HepG2 (cell line): ENCODE measurements around the gene RTCA. TPM values are rescaled to one million over a fixed set of nuclear protein-coding genes. Genes with fewer than 3 reads are reported as not detected.
A peak's percentile ranks its signal among the peaks of the same experiment; 100 is the strongest.

ENCODE experiments used
- ATAD3A ChIP-seq: sonication (generic); formaldehyde crosslinking; IDR thresholded peaks from 2 replicates; pipeline ENCODE4 v1.4.0; 2020; ENCODE audit warnings: missing genetic modification reagents
- BRCA1 ChIP-seq: sonication (generic); formaldehyde crosslinking; IDR thresholded peaks from 2 replicates; pipeline ENCODE4 v1.4.0; 2020; ENCODE audit warnings: missing genetic modification reagents
- FOXJ3 ChIP-seq: sonication (generic); formaldehyde crosslinking; IDR thresholded peaks from 2 replicates; pipeline ENCODE4 v1.4.0; 2020; ENCODE audit warnings: missing genetic modification reagents, mild to moderate bottlenecking, borderline replicate concordance
- GZF1 ChIP-seq: sonication (generic); formaldehyde crosslinking; IDR thresholded peaks from 2 replicates; pipeline ENCODE4 v1.5.1; 2020; ENCODE audit warnings: mild to moderate bottlenecking, missing genetic modification reagents
- KLF15 ChIP-seq: sonication (generic); formaldehyde crosslinking; IDR thresholded peaks from 2 replicates; pipeline ENCODE4 v1.8.1; 2023; ENCODE audit warnings: borderline replicate concordance, mild to moderate bottlenecking, inconsistent platforms, missing genetic modification reagents, mixed read lengths
- NRL ChIP-seq: sonication (generic); formaldehyde crosslinking; IDR thresholded peaks from 2 replicates; pipeline ENCODE4 v1.5.0; 2020; ENCODE audit warnings: missing genetic modification reagents, mild to moderate bottlenecking, moderate library complexity, borderline replicate concordance
- WIZ ChIP-seq: sonication (generic); formaldehyde crosslinking; IDR thresholded peaks from 2 replicates; pipeline ENCODE4 v1.5.1; 2020; ENCODE audit warnings: mild to moderate bottlenecking, missing genetic modification reagents
- ZFP36L2 ChIP-seq: sonication (generic); formaldehyde crosslinking; IDR thresholded peaks from 2 replicates; pipeline ENCODE4 v1.4.0; 2020; ENCODE audit warnings: missing genetic modification reagents
- ZFP90 ChIP-seq: sonication (generic); formaldehyde crosslinking; IDR thresholded peaks from 2 replicates; pipeline ENCODE4 v1.8.0; 2022; ENCODE audit warnings: missing genetic modification reagents, mild to moderate bottlenecking, inconsistent platforms, borderline replicate concordance
- ZNF24 ChIP-seq: fragments of 450-650 bp; IDR thresholded peaks from 2 replicates; pipeline ENCODE4 v1.6.1; 2017; ENCODE audit warnings: antibody characterized with exemption, mild to moderate bottlenecking
- ZNF562 ChIP-seq: sonication (generic); formaldehyde crosslinking; IDR thresholded peaks from 2 replicates; pipeline ENCODE4 v1.8.0; 2022; ENCODE audit warnings: missing genetic modification reagents, borderline replicate concordance
- polyA plus RNA-seq, 8 experiments: library from polyadenylated mRNA; depleted of rRNA in 3 of 8; stranded (reverse) in 7 of 8; unstranded in 1 of 8; fragments of >200 nt; fragmentation: Illumina TruSeq in 4 of 8; extraction: Trizol in 4 of 8; gene quantifications; 2 replicates each; pipeline versions ENCODE4 v1.2.1 to v1.2.3, GENCODE V29; 2011 to 2016; ENCODE audit warnings: low read depth in 4 of 8, missing spikeins in 1 of 8, mixed read lengths in 1 of 8; ENCODE audit not compliant: insufficient read depth in 1 of 8
- total RNA-seq, 5 experiments: library from RNA; depleted of rRNA; stranded (reverse); fragments of >200 nt; fragmentation: Illumina TruSeq; extraction: Trizol; gene quantifications; 2 replicates each; pipeline ENCODE4 v1.2.3, GENCODE V29; 2016; ENCODE audit warnings: low read depth in 1 of 5
- TF ChIP-seq, protein P1 (sequence below): sonication (generic); formaldehyde crosslinking; IDR thresholded peaks from 2 replicates; pipeline ENCODE4 v1.9.0; 2021; ENCODE audit warnings: mild to moderate bottlenecking, missing genetic modification reagents
- TF ChIP-seq, protein P2 (sequence below): sonication (generic); formaldehyde crosslinking; IDR thresholded peaks from 2 replicates; pipeline ENCODE4 v1.4.0; 2020; ENCODE audit warnings: missing genetic modification reagents, borderline replicate concordance
- TF ChIP-seq, protein P3 (sequence below): sonication (generic); formaldehyde crosslinking; IDR thresholded peaks from 2 replicates; pipeline ENCODE4 v1.4.0; 2020; ENCODE audit warnings: mild to moderate bottlenecking, missing genetic modification reagents

RTCA gene
- total and polyA plus RNA-seq, 2 of the 13 experiments (the other 11 are each of a cell fraction or from before 2014, with no cell fraction given) = 22.7 to 31.0 TPM

DNA sequence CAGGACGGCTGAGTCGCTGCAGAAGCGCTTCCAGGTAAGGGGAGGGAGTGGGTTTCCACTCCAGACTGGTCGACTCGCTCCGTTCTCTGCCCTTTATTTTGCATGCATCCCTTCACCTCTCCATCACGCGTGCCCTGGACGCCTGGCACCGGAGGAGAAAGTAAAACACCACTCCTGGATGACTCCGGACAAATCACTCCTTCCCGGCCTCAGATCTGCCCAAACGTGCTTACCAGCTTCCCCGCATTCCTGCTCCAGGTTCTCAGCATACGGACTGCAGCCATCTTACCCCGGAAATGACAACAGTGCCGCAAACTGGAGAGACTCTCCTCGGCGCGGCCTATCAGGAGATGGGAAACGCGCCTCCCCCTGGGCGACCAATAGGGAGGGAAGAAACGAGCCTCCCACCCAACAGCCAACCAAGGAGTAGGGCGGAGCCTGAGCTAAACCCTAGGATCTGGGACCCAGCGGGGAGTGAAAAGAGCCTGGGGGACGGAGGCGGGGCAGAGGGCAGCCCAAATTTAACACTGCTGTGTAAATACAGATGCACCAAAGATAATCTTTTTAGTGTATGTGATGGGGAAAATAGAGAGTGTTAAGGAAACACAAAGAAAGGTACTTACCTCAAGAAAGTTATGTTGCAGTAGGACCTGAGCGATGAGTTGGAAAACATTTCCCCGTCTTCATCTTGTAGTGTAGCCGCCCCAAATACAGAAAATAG, 16.3 kb upstream of the RTCA start, which contains the start of gene DBT (continued):
- TF ChIP-seq, protein P1, sequence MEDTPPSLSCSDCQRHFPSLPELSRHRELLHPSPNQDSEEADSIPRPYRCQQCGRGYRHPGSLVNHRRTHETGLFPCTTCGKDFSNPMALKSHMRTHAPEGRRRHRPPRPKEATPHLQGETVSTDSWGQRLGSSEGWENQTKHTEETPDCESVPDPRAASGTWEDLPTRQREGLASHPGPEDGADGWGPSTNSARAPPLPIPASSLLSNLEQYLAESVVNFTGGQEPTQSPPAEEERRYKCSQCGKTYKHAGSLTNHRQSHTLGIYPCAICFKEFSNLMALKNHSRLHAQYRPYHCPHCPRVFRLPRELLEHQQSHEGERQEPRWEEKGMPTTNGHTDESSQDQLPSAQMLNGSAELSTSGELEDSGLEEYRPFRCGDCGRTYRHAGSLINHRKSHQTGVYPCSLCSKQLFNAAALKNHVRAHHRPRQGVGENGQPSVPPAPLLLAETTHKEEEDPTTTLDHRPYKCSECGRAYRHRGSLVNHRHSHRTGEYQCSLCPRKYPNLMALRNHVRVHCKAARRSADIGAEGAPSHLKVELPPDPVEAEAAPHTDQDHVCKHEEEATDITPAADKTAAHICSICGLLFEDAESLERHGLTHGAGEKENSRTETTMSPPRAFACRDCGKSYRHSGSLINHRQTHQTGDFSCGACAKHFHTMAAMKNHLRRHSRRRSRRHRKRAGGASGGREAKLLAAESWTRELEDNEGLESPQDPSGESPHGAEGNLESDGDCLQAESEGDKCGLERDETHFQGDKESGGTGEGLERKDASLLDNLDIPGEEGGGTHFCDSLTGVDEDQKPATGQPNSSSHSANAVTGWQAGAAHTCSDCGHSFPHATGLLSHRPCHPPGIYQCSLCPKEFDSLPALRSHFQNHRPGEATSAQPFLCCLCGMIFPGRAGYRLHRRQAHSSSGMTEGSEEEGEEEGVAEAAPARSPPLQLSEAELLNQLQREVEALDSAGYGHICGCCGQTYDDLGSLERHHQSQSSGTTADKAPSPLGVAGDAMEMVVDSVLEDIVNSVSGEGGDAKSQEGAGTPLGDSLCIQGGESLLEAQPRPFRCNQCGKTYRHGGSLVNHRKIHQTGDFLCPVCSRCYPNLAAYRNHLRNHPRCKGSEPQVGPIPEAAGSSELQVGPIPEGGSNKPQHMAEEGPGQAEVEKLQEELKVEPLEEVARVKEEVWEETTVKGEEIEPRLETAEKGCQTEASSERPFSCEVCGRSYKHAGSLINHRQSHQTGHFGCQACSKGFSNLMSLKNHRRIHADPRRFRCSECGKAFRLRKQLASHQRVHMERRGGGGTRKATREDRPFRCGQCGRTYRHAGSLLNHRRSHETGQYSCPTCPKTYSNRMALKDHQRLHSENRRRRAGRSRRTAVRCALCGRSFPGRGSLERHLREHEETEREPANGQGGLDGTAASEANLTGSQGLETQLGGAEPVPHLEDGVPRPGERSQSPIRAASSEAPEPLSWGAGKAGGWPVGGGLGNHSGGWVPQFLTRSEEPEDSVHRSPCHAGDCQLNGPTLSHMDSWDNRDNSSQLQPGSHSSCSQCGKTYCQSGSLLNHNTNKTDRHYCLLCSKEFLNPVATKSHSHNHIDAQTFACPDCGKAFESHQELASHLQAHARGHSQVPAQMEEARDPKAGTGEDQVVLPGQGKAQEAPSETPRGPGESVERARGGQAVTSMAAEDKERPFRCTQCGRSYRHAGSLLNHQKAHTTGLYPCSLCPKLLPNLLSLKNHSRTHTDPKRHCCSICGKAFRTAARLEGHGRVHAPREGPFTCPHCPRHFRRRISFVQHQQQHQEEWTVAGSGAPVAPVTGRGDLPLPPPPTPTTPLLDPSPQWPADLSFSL (CRISPR knock-in tag) = no peak
- TF ChIP-seq, protein P2, sequence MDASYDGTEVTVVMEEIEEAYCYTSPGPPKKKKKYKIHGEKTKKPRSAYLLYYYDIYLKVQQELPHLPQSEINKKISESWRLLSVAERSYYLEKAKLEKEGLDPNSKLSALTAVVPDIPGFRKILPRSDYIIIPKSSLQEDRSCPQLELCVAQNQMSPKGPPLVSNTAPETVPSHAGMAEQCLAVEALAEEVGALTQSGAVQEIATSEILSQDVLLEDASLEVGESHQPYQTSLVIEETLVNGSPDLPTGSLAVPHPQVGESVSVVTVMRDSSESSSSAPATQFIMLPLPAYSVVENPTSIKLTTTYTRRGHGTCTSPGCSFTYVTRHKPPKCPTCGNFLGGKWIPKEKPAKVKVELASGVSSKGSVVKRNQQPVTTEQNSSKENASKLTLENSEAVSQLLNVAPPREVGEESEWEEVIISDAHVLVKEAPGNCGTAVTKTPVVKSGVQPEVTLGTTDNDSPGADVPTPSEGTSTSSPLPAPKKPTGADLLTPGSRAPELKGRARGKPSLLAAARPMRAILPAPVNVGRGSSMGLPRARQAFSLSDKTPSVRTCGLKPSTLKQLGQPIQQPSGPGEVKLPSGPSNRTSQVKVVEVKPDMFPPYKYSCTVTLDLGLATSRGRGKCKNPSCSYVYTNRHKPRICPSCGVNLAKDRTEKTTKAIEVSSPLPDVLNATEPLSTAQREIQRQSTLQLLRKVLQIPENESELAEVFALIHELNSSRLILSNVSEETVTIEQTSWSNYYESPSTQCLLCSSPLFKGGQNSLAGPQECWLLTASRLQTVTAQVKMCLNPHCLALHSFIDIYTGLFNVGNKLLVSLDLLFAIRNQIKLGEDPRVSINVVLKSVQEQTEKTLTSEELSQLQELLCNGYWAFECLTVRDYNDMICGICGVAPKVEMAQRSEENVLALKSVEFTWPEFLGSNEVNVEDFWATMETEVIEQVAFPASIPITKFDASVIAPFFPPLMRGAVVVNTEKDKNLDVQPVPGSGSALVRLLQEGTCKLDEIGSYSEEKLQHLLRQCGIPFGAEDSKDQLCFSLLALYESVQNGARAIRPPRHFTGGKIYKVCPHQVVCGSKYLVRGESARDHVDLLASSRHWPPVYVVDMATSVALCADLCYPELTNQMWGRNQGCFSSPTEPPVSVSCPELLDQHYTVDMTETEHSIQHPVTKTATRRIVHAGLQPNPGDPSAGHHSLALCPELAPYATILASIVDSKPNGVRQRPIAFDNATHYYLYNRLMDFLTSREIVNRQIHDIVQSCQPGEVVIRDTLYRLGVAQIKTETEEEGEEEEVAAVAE (CRISPR knock-in tag) = peak; percentile 92
- TF ChIP-seq NRL (peak; percentile 69; the same call in 1 of the 2 replicates), ZFP36L2 (0 out of 2 replicates have a peak, but pooled peaks have one; percentile 30), KLF15 (CRISPR knock-in tag) (no peak; the same call in 1 of the 2 replicates), ZFP90 (peak; percentile 66; the same call in 1 of the 2 replicates), BRCA1 (CRISPR knock-in tag) (0 out of 2 replicates have a peak, but pooled peaks have one; percentile 84), WIZ (CRISPR knock-in tag) (no peak), FOXJ3 (CRISPR knock-in tag) (no peak; the same call in 1 of the 2 replicates), ATAD3A (CRISPR knock-in tag) (no peak), GZF1 (CRISPR knock-in tag) (no peak), ZNF562 (CRISPR knock-in tag) (no peak), ZNF24 (no peak)
- TF ChIP-seq, protein P3, sequence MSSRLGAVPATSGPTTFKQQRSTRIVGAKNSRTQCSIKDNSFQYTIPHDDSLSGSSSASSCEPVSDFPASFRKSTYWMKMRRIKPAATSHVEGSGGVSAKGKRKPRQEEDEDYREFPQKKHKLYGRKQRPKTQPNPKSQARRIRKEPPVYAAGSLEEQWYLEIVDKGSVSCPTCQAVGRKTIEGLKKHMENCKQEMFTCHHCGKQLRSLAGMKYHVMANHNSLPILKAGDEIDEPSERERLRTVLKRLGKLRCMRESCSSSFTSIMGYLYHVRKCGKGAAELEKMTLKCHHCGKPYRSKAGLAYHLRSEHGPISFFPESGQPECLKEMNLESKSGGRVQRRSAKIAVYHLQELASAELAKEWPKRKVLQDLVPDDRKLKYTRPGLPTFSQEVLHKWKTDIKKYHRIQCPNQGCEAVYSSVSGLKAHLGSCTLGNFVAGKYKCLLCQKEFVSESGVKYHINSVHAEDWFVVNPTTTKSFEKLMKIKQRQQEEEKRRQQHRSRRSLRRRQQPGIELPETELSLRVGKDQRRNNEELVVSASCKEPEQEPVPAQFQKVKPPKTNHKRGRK (CRISPR knock-in tag) = no peak
